Activated CD8-positive, alpha-beta T cell treated with anti-CD3 and anti-CD28 coated beads for 36 hours (primary cell): Measurements from ENCODE around the gene POLA1. TPM values are rescaled to one million over a fixed set of nuclear protein-coding genes. Genes with fewer than 3 reads are reported as not detected.

Experiments
- ATAC-seq: fragments of 200-7000 bp; cut with Tn5 transposase; one replicate; pipeline ENCODE4 v1.10.0; 2021; ENCODE audit warnings: mild to moderate bottlenecking, moderate library complexity
- CTCF ChIA-PET: fragments of 350-600 bp; sonication (Branson Sonifier 250); formaldehyde crosslinking; loops from one replicate; lab custom pipeline; 2021; ENCODE audit warnings: antibody characterized with exemption; lab: Charles Lee
- POLR2A ChIA-PET: fragments of 350-600 bp; sonication (Branson Sonifier 250); formaldehyde crosslinking; loops from one replicate; lab custom pipeline; 2021; ENCODE audit warnings: antibody characterized with exemption; lab: Charles Lee
- DNase-seq: peaks from one replicate; pipeline ENCODE4 v3.0.0-alpha.2; 2020
- H3K27ac Mint-ChIP-seq: one replicate; pipeline ENCODE4 v1.8.0; 2021; ENCODE audit warnings: mild to moderate bottlenecking, mixed read lengths
- H3K27me3 Mint-ChIP-seq: one replicate; pipeline ENCODE4 v1.8.0; 2021; ENCODE audit warnings: mixed read lengths
- H3K36me3 Mint-ChIP-seq: one replicate; pipeline ENCODE4 v1.8.0; 2021; ENCODE audit warnings: low read depth, mixed read lengths
- H3K4me1 Mint-ChIP-seq: one replicate; pipeline ENCODE4 v1.8.0; 2021; ENCODE audit warnings: low read depth, mixed read lengths
- H3K4me3 Mint-ChIP-seq: one replicate; pipeline ENCODE4 v1.8.0; 2021; ENCODE audit warnings: mild to moderate bottlenecking, moderate library complexity, mixed read lengths
- H3K9me3 Mint-ChIP-seq: one replicate; pipeline ENCODE4 v1.8.0; 2021; ENCODE audit warnings: mixed read lengths
- CTCF ChIP-seq: fragments of 200-600 bp; IDR thresholded peaks from one replicate; pipeline ENCODE4 v1.8.0; 2022; ENCODE audit warnings: antibody characterized with exemption, mild to moderate bottlenecking
- intact Hi-C: fragments of 100-400 bp; cut with micrococcal nuclease; formaldehyde crosslinking; loops from one replicate; pipeline ENCODE4 v1.10.0; 2022
- total RNA-seq, 2 experiments: library from RNA; stranded (reverse); gene quantifications; one replicate each; pipeline ENCODE4 v1.2.3, GENCODE V29; 2021

POLA1 gene
- total RNA-seq, 2 experiments from 2014 or later: 41.4 to 42.9 TPM

- CTCF ChIA-PET: interaction anchor here (1.3 kb wide), 1 partner anchor 57 kb away, joined by 4 read pairs; no protein-coding TSS in a partner anchor
- Mint-ChIP-seq H3K27ac (no peak overlapping the region), H3K4me3 (no peak overlapping the region), H3K4me1 (no peaks in the 10 kb centered on the region), H3K36me3 (peaks cover 24% of the 10 kb centered on the region), H3K9me3 (no peaks in the 10 kb centered on the region), H3K27me3 (no peaks in the 10 kb centered on the region)
- POLR2A ChIA-PET: no interaction called here
- intact Hi-C loops: no loop called here
- TF ChIP-seq CTCF: no peak
- ATAC-seq (no peak), DNase-seq (no peak)
Measured at GRCh38 chrX:24782011-24782410, 88.3 kb downstream of the POLA1 start.

GRCh38 chrX:24789047-24789446 lies 95.3 kb downstream of the POLA1 start:
- Mint-ChIP-seq H3K4me3 (no peak overlapping the region), H3K27me3 (no peaks in the 10 kb centered on the region), H3K4me1 (no peaks in the 10 kb centered on the region), H3K27ac (no peak overlapping the region), H3K9me3 (no peaks in the 10 kb centered on the region), H3K36me3 (peaks cover 40% of the 10 kb centered on the region)
- intact Hi-C loops: no loop called here
- ChIA-PET POLR2A (no interaction called here), CTCF (interaction anchor here (1.5 kb wide), 1 partner anchor 37 kb away, joined by 4 read pairs; no protein-coding TSS in a partner anchor)
- ATAC-seq: no peak
- no peak for TF ChIP-seq CTCF
- no peak for DNase-seq

GRCh38 chrX:24790166-24790565 lies 96.4 kb downstream of the POLA1 start:
- ATAC-seq (no peak), DNase-seq (no peak)
- H3K27ac Mint-ChIP-seq: no peak overlapping the region
- no peaks in the 10 kb centered on the region for H3K4me1 Mint-ChIP-seq
- no peak overlapping the region for H3K4me3 Mint-ChIP-seq
- intact Hi-C loops: no loop called here
- H3K9me3 Mint-ChIP-seq: no peaks in the 10 kb centered on the region
- no peaks in the 10 kb centered on the region for H3K27me3 Mint-ChIP-seq
- peaks cover 37% of the 10 kb centered on the region for H3K36me3 Mint-ChIP-seq
- CTCF ChIA-PET: interaction anchor here (1.5 kb wide), 1 partner anchor 38 kb away, joined by 4 read pairs; no protein-coding TSS in a partner anchor
- TF ChIP-seq CTCF: no peak
- POLR2A ChIA-PET: no interaction called here

- TF ChIP-seq CTCF: no peak
- Mint-ChIP-seq H3K4me1 (no peaks in the 10 kb centered on the region), H3K9me3 (no peaks in the 10 kb centered on the region), H3K27me3 (no peaks in the 10 kb centered on the region), H3K36me3 (peaks cover 29% of the 10 kb centered on the region), H3K4me3 (no peak overlapping the region), H3K27ac (no peak overlapping the region)
- DNase-seq (no peak), ATAC-seq (no peak)
- ChIA-PET POLR2A (interaction anchor here (0.6 to 0.7 kb wide), 2 partner anchors 292 to 789 kb away, joined by 3 read pairs; no protein-coding TSS in a partner anchor), CTCF (no interaction called here)
- intact Hi-C loops: no loop called here
Measured at GRCh38 chrX:24796204-24796603, 102.5 kb downstream of the POLA1 start.

GRCh38 chrX:24799078-24799477 lies 105.4 kb downstream of the POLA1 start:
- no peak for TF ChIP-seq CTCF
- Mint-ChIP-seq H3K27me3 (no peaks in the 10 kb centered on the region), H3K4me3 (no peak overlapping the region), H3K9me3 (no peaks in the 10 kb centered on the region), H3K36me3 (peaks cover 23% of the 10 kb centered on the region), H3K4me1 (no peaks in the 10 kb centered on the region), H3K27ac (no peak overlapping the region)
- DNase-seq (no peak), ATAC-seq (no peak)
- ChIA-PET CTCF (no interaction called here), POLR2A (no interaction called here)
- intact Hi-C loops: no loop called here
